ENCODE data around the gene CCL17.

CCL17 gene

GRCh38 chr16:57401943-57402640, 2.5 kb upstream of the CCL17 start:
- no peak for DNase-seq

GRCh38 chr16:57405097-57405496, 530 bp downstream of the CCL17 start:
- no peak for DNase-seq

GRCh38 chr16:57406881-57407280, 2.3 kb downstream of the CCL17 start:
- no peak for DNase-seq

- no peak for DNase-seq
Measured at GRCh38 chr16:57407521-57408353, 3.2 kb downstream of the CCL17 start.

- DNase-seq, result no peak
Measured at GRCh38 chr16:57409065-57409464, 4.5 kb downstream of the CCL17 start.

- no peak for DNase-seq
Measured at GRCh38 chr16:57409870-57410587, 5.5 kb downstream of the CCL17 start.

GRCh38 chr16:57411362-57411976, 6.9 kb downstream of the CCL17 start:
- DNase-seq, result no peak

GRCh38 chr16:57412584-57412983, 8.0 kb downstream of the CCL17 start:
- no peak for DNase-seq

- DNase-seq, result peak in 1 of 2 donors; percentile 65
Measured at GRCh38 chr16:57413301-57413730, 8.7 kb downstream of the CCL17 start.

GRCh38 chr16:57413733-57414132, 9.2 kb downstream of the CCL17 start:
- DNase-seq, result no peak

GRCh38 chr16:57416084-57416483, 11.5 kb downstream of the CCL17 start:
- no peak for DNase-seq

GRCh38 chr16:57419506-57419905, 14.9 kb downstream of the CCL17 start:
- no peak for DNase-seq

- no peak for DNase-seq
Measured at GRCh38 chr16:57422026-57422944, 17.7 kb downstream of the CCL17 start.

GRCh38 chr16:57423152-57423551, 18.6 kb downstream of the CCL17 start:
- DNase-seq, result no peak

GRCh38 chr16:57424583-57424982, 20.0 kb downstream of the CCL17 start:
- no peak for DNase-seq

- DNase-seq, result no peak
Measured at GRCh38 chr16:57426356-57426755, 21.8 kb downstream of the CCL17 start.

- no peak for DNase-seq
Measured at GRCh38 chr16:57427307-57427706, 22.7 kb downstream of the CCL17 start.

- DNase-seq, result no peak
Measured at GRCh38 chr16:57427824-57428223, 23.3 kb downstream of the CCL17 start.

- no peak for DNase-seq
Measured at GRCh38 chr16:57430955-57431354, 26.4 kb downstream of the CCL17 start.

GRCh38 chr16:57432505-57432904, 27.9 kb downstream of the CCL17 start:
- no peak for DNase-seq

- DNase-seq, result no peak
Measured at GRCh38 chr16:57432989-57433388, 28.4 kb downstream of the CCL17 start.

GRCh38 chr16:57434003-57434402, 29.4 kb downstream of the CCL17 start:
- DNase-seq, result peak in 1 of 2 donors; percentile 11

Data from CD4-positive, alpha-beta T cell treated with Interferon alpha-2 for 1 hour (primary cell).